Mucosa of rectum (tissue), 2 donors: Measurements from ENCODE around the gene CFHR2.
"Not testable (repeated sequence)": the region's sequence is repeated elsewhere in the genome, so short reads cannot be mapped to it uniquely, and the experiment has no call there.

ENCODE experiments used
- H3K27ac ChIP-seq, 2 donors: one replicate each; pipeline ENCODE4 v1.7.0; 2013; ENCODE audit warnings: inconsistent platforms in 2 of 2, low read depth in 2 of 2, low read length in 2 of 2
- H3K27me3 ChIP-seq, 2 donors: one replicate each; pipeline ENCODE4 v1.7.0; 2013; ENCODE audit warnings: low read length in 2 of 2; ENCODE audit not compliant: control insufficient read depth in 2 of 2, insufficient read depth in 2 of 2
- H3K36me3 ChIP-seq, 2 donors: one replicate each; pipeline ENCODE4 v1.7.0; 2013; ENCODE audit warnings: low read length in 2 of 2; ENCODE audit not compliant: control insufficient read depth in 2 of 2, insufficient read depth in 2 of 2
- H3K4me1 ChIP-seq, 2 donors: one replicate each; pipeline ENCODE4 v1.7.0; 2013; ENCODE audit warnings: low read length in 2 of 2, mild to moderate bottlenecking in 1 of 2; ENCODE audit not compliant: control insufficient read depth in 2 of 2, insufficient read depth in 2 of 2
- H3K4me3 ChIP-seq, 2 donors: one replicate each; pipeline ENCODE4 v1.7.0; 2013; ENCODE audit warnings: low read length in 2 of 2
- H3K9ac ChIP-seq, 2 donors: one replicate each; pipeline ENCODE4 v1.7.0; 2013; ENCODE audit warnings: low read length in 2 of 2, low read depth in 1 of 2, mild to moderate bottlenecking in 1 of 2
- H3K9me3 ChIP-seq, 2 donors: one replicate each; pipeline ENCODE4 v1.7.0; 2013; ENCODE audit warnings: low read length in 2 of 2; ENCODE audit not compliant: control insufficient read depth in 2 of 2
- donor health status: healthy.
- donor health status: Normal muscosa, but diverticular disease.

The CFHR2 gene

DNA sequence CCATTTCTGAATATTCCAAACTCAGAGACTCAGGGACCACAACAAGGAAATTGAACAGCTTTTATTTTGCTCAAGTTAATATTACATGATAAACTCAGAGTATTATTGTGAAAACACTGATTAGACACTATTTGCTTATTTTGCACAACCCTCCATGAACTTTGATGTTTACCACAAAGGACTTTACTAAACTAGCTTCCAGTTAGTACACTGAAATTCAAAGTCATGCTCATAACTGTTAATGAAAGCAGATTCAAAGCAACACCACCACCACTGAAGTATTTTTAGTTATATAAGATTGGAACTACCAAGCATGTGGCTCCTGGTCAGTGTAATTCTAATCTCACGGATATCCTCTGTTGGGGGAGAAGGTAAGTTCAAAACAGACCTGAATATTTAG, at the start of gene CFHR2:
TSS of gene CFHR2 (plus strand) at position 171 of the 400 bp plus-strand sequence. CDS start at position 314, 143 bp downstream.
- not testable (repeated sequence) for H3K27ac ChIP-seq, H3K36me3 ChIP-seq, H3K9ac ChIP-seq, H3K4me3 ChIP-seq, H3K4me1 ChIP-seq, H3K27me3 ChIP-seq, H3K9me3 ChIP-seq

DNA sequence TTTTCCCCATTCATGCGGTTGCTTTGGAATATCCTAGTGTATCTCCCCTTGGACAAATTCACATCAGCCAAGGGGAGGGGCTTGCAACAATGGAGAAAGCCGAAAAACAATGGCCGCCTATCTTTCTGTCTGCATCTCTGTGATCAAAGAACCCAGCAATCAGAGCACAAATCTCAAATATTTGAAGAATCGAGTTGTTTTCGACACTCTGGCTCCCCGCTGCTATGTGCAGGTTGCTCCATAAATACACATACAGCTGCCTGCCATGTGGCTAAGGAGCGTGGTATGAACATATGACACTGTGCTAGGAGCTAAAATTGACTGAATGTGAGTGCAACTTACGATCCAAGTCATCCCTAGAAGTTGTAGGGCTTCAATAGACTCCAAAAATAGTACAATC, 47.2 kb upstream of the CFHR2 start:
- Histone ChIP-seq H3K4me1 (no peaks in the 10 kb centered on the region), H3K9me3 (no peaks in the 10 kb centered on the region), H3K9ac (no peak overlapping the region), H3K27me3 (peaks cover 0 to 5% of the 10 kb centered on the region in 2 donors), H3K36me3 (no peaks in the 10 kb centered on the region), H3K4me3 (no peak overlapping the region), H3K27ac (no peak overlapping the region)

DNA sequence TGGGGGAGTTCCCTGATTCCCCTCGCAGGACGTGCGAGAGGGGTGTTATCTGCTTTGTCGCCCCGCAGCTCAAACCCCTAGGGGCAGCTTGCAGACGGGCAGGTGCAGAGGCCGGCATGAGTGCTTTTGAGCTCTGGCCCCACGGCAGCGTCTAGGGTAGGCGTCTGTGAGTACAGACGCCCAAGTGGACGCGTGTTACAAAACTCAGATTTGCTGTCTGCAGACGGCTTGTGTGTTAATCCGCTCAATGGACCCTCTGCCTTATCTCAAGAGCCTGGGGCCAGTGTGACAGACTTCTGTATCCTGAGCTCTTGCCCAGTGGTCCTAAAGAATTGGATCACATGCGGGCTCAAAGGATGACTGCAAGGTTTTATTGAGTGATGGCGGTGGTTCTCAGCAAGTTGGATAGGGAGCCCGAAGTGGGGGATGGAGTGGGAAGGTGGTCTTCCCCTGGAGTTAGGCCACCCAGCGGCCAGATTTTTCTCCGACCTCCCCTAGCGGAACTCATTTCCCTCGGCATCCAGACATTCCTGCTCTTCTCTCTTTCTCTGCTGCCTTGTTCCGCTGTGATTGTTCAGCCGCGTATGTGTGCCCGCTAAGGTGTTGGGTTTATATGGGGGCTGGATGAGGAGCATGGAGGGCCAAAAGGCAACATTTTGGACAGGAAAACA, 46.2 kb upstream of the CFHR2 start:
- Histone ChIP-seq H3K4me1 (no peaks in the 10 kb centered on the region), H3K4me3 (no peak overlapping the region), H3K27me3 (peaks cover 0 to 5% of the 10 kb centered on the region in 2 donors), H3K9me3 (no peaks in the 10 kb centered on the region), H3K27ac (no peak overlapping the region), H3K36me3 (no peaks in the 10 kb centered on the region), H3K9ac (no peak overlapping the region)

DNA sequence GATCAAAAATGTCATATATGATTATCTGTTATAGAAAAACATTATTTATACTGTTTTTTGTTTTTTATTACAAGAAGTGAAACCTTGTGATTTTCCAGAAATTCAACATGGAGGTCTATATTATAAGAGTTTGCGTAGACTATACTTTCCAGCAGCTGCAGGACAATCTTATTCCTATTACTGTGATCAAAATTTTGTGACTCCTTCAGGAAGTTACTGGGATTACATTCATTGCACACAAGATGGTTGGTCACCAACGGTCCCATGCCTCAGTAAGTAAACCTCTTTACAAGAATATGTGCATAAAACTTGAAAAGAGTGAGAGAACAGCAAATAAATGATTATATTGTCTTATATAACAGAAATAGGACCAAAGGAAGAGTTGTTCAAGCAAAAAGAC, 41.2 kb upstream of the CFHR2 start:
- H3K27ac ChIP-seq = no peak overlapping the region
- H3K36me3 ChIP-seq = no peaks in the 10 kb centered on the region
- peaks cover 0 to 5% of the 10 kb centered on the region in 2 donors for H3K27me3 ChIP-seq
- H3K9me3 ChIP-seq = no peaks in the 10 kb centered on the region
- H3K9ac ChIP-seq = no peak overlapping the region
- no peaks in the 10 kb centered on the region for H3K4me1 ChIP-seq
- H3K4me3 ChIP-seq = no peak overlapping the region

DNA sequence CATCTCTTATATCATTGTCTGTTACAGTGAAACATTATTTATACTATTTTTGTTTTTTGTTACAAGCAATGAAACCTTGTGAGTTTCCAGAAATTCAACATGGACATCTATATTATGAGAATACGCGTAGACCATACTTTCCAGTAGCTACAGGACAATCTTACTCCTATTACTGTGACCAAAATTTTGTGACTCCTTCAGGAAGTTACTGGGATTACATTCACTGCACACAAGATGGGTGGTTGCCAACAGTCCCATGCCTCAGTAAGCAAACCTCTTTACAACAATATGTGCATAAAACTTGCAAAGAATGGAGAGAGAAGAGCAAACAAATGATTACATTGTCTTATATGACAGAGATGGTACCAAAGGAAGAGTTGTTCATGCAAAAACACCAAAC, 33.3 kb upstream of the CFHR2 start:
- no peaks in the 10 kb centered on the region for H3K27me3 ChIP-seq
- no peaks in the 10 kb centered on the region for H3K4me1 ChIP-seq
- H3K4me3 ChIP-seq = no peak overlapping the region
- no peak overlapping the region for H3K9ac ChIP-seq
- H3K36me3 ChIP-seq = no peaks in the 10 kb centered on the region
- no peaks in the 10 kb centered on the region for H3K9me3 ChIP-seq
- H3K27ac ChIP-seq = no peak overlapping the region

DNA sequence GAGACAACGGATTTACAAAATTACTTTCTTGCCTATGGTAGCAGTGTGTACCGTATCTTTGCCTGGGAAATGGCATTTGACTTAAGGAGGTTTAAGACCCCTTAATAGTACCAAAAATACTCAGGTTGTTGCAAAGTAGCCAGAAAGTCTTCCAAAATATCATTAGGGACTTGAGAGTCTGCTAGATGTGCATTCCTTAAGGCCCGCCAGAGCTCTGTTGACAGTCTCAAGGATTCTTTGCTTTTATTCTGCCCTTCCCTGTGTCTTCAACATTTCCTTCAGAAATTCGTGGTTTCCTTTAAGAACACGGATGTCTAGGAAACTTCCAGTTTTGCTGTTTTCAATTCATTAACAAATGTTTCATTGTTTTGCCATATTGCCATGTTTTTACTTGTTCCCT, 31.3 kb upstream of the CFHR2 start:
- H3K27ac ChIP-seq, H3K36me3 ChIP-seq, H3K27me3 ChIP-seq, H3K9me3 ChIP-seq, H3K9ac ChIP-seq, H3K4me1 ChIP-seq, H3K4me3 ChIP-seq: not testable (repeated sequence)

DNA sequence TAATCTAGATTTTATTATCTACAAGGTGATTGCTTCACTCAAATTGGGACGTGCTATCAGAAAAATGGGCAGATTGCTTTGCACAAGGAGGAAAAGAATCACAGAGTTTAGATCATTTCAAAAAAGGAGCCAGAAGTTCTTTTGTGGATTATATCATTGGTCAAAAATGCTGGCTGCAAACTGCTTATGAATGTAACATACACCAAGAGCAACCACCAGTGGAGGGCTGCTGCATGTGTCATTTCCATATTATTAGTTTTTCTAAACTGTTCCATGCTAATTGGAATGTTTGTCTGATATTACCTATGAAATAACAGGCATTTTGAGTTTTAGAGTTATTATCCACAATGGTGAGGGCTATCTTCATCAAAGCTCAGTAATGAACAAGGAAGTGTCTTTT, 16.7 kb upstream of the CFHR2 start:
- not testable (repeated sequence) for H3K4me3 ChIP-seq, H3K4me1 ChIP-seq, H3K36me3 ChIP-seq, H3K27ac ChIP-seq, H3K9me3 ChIP-seq, H3K27me3 ChIP-seq, H3K9ac ChIP-seq

DNA sequence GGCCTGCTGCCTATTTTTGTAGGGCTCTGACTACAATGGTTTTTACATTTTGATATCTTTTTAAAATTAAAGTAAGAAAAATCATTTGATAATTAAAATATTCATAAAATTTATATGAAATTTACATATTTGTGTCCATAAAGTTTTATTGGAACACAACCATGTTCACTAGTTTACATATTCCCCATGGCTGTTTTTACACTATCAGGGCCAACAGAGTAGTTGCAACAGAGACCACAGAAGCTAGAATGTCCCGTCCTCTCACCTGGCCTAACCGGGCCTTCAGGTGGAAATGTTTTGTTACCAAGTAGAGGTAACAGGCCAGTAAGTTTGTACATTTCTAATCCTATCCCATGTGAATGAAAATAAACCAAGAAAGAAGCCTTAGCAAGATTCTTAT, 10.7 kb upstream of the CFHR2 start:
- not testable (repeated sequence) for H3K4me1 ChIP-seq, H3K36me3 ChIP-seq, H3K9ac ChIP-seq, H3K4me3 ChIP-seq, H3K27ac ChIP-seq, H3K9me3 ChIP-seq, H3K27me3 ChIP-seq

DNA sequence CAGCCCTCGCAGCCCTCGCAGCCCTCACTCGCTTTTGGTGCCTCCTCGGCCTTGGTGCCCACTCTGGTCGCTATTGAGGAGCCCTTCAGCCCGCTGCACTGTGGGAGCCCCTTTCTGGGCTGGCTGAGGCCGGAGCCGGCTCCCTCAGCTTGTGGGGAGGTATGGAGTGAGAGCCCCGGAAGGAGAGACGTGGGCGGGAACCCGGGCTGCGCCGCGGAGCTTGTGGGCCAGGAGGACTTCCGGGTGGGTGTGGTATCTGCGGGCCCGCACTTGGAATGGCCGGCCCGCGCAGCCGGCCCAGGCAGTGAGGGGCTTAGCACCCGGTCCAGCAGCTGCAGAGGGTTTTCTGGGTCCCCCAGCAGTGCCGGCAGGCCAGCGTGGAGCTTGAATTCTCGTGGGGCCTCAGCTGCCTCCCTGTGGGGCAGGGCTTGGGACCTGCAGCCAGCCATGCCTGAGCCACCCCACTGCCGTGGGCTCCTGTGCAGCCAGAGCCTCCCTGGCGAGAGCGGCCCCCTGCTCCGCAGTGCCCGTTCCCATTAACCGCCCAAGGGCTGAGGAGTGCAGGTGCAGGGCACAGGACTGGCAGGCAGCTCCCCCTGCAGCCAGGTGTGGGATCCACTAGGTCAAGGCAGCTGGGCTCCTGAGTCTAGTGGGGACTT, 9.9 kb upstream of the CFHR2 start:
- H3K27ac ChIP-seq = no peak overlapping the region
- no peak overlapping the region for H3K9ac ChIP-seq
- no peak overlapping the region for H3K4me3 ChIP-seq
- no peaks in the 10 kb centered on the region for H3K36me3 ChIP-seq
- no peaks in the 10 kb centered on the region for H3K9me3 ChIP-seq
- no peaks in the 10 kb centered on the region for H3K27me3 ChIP-seq
- H3K4me1 ChIP-seq = no peaks in the 10 kb centered on the region

DNA sequence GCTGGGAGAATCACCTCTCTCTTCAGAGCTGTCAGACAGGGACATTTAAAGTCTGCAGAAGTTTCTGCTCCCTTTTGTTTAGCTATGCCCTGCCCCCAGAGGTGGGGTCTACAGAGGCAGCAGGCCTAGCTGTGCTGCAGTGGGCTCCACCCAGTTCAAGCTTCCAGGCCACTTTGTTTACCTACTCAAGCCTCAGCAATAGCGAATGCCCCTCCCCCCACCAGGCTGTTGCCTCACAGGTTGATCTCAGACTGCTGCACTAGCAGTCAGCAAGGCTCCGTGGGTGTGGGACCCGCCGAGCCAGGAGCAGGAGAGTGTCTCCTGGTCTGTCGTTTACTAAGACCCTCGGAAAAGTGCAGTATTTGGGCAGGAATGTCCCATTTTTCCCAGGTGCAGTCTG, 2.1 kb upstream of the CFHR2 start:
- not testable (repeated sequence) for H3K9ac ChIP-seq, H3K9me3 ChIP-seq, H3K36me3 ChIP-seq, H3K4me1 ChIP-seq, H3K4me3 ChIP-seq, H3K27ac ChIP-seq, H3K27me3 ChIP-seq
